Neural cell (in vitro differentiated cells): ENCODE results near the gene SPINT3. TPM values are rescaled to one million over a fixed set of nuclear protein-coding genes. Genes with fewer than 3 reads are reported as not detected.

Experiments
- H2AFZ ChIP-seq: fragments of 200-600, 300-800 bp; sonication (generic), shearing (Covaris generic); 2 replicates; pipeline ENCODE4 v1.6.0; 2014; ENCODE audit warnings: low read depth, mild to moderate bottlenecking, antibody characterized with exemption, low read length, moderate library complexity
- H3F3A ChIP-seq: fragments of 200-600 bp; shearing (Covaris generic); 2 replicates; pipeline ENCODE4 v1.6.1; 2016; ENCODE audit warnings: mild to moderate bottlenecking, moderate library complexity, mixed read lengths, antibody characterized with exemption, low read length; ENCODE audit not compliant: insufficient read depth, poor library complexity, severe bottlenecking
- H3K27ac ChIP-seq: fragments of 200-600, 300-800 bp; sonication (generic), shearing (Covaris generic); 2 replicates; pipeline ENCODE4 v1.5.1; 2014; ENCODE audit warnings: mild to moderate bottlenecking, low read length, moderate library complexity
- H3K27me3 ChIP-seq: fragments of 300-800, 200-600 bp; sonication (generic), shearing (Covaris generic); 2 replicates; pipeline ENCODE4 v1.6.0; 2014; ENCODE audit warnings: mild to moderate bottlenecking, low read depth, low read length, moderate library complexity; ENCODE audit not compliant: insufficient read depth
- H3K36me3 ChIP-seq: fragments of 300-800, 200-600 bp; sonication (generic), shearing (Covaris generic); 2 replicates; pipeline ENCODE4 v1.5.1; 2014; ENCODE audit warnings: mild to moderate bottlenecking, antibody characterized with exemption, low read length, moderate library complexity; ENCODE audit not compliant: insufficient read depth
- H3K4me2 ChIP-seq: fragments of 300-800, 200-600 bp; sonication (generic), shearing (Covaris generic); 2 replicates; pipeline ENCODE4 v1.6.0; 2014; ENCODE audit warnings: mild to moderate bottlenecking, low read length
- H3K4me3 ChIP-seq: fragments of 300-800, 200-600 bp; sonication (generic), shearing (Covaris generic); 2 replicates; pipeline ENCODE4 v1.5.1; 2014; ENCODE audit warnings: mild to moderate bottlenecking, low read length, moderate library complexity
- H3K79me2 ChIP-seq: fragments of 200-600 bp; shearing (Covaris generic); replicated peaks from 2 replicates; pipeline ENCODE4 v1.6.0; 2014; ENCODE audit warnings: mild to moderate bottlenecking, low read length, moderate library complexity; ENCODE audit not compliant: insufficient read depth
- H3K9ac ChIP-seq: fragments of 300-800, 200-600 bp; sonication (generic), shearing (Covaris generic); 2 replicates; pipeline ENCODE4 v1.6.1; 2016; ENCODE audit warnings: mild to moderate bottlenecking, low read length, mixed read lengths
- H3K9me2 ChIP-seq: fragments of 200-600 bp; shearing (Covaris generic); 2 replicates; pipeline ENCODE4 v1.6.1; 2016; ENCODE audit warnings: mild to moderate bottlenecking, low read length, mixed read lengths; ENCODE audit not compliant: insufficient read depth
- H3K9me3 ChIP-seq: fragments of 200-600, 300-800 bp; sonication (generic), shearing (Covaris generic); 2 replicates; pipeline ENCODE4 v1.6.1; 2016; ENCODE audit warnings: mild to moderate bottlenecking, mixed run types, low read length, moderate library complexity, mixed read lengths
- H4K20me1 ChIP-seq: fragments of 200-600 bp; shearing (Covaris generic); 2 replicates; pipeline ENCODE4 v1.6.1; 2016; ENCODE audit warnings: mild to moderate bottlenecking, mixed run types; ENCODE audit not compliant: insufficient read depth
- EP300 ChIP-seq: fragments of 450-650 bp; conservative IDR thresholded peaks from 2 replicates; pipeline ENCODE4 v1.6.1; 2014; ENCODE audit warnings: antibody characterized with exemption, mild to moderate bottlenecking, moderate library complexity; ENCODE audit not compliant: poor library complexity, severe bottlenecking
- EZH2 ChIP-seq: fragments of 200-600, 300-800 bp; shearing (Covaris generic), sonication (generic); IDR thresholded peaks from 2 replicates; pipeline ENCODE4 v1.6.1; 2014; ENCODE audit warnings: antibody characterized with exemption, low read length, borderline replicate concordance, mild to moderate bottlenecking; ENCODE audit not compliant: insufficient read depth, poor library complexity, severe bottlenecking
- MXI1 ChIP-seq: fragments of 450-650 bp; conservative IDR thresholded peaks from 2 replicates; pipeline ENCODE4 v1.6.1; 2014; ENCODE audit warnings: antibody characterized with exemption, mild to moderate bottlenecking; ENCODE audit not compliant: poor library complexity, severe bottlenecking
- POLR2AphosphoS5 ChIP-seq: IDR thresholded peaks from 2 replicates; pipeline ENCODE4 v1.6.1; 2012
- RAD21 ChIP-seq: fragments of 450-650 bp; conservative IDR thresholded peaks from 2 replicates; pipeline ENCODE4 v1.6.1; 2014; ENCODE audit warnings: antibody characterized with exemption, mild to moderate bottlenecking, moderate library complexity
- SMC3 ChIP-seq: fragments of 450-650 bp; conservative IDR thresholded peaks from 2 replicates; pipeline ENCODE4 v1.6.1; 2014; ENCODE audit warnings: antibody characterized with exemption, mild to moderate bottlenecking, moderate library complexity; ENCODE audit not compliant: poor library complexity
- TAF1 ChIP-seq: IDR thresholded peaks from 2 replicates; pipeline ENCODE4 v1.6.1; 2012; ENCODE audit warnings: low read depth
- polyA plus RNA-seq: library from polyadenylated mRNA; depleted of rRNA; stranded (reverse); fragments of >200 nt; gene quantifications from 2 replicates; pipeline ENCODE4 v1.2.3, GENCODE V29; 2014
- TF ChIP-seq, protein P1 (sequence below): fragments of 450-650 bp; IDR thresholded peaks from 2 replicates; pipeline ENCODE4 v1.5.1; 2014; ENCODE audit warnings: antibody characterized with exemption, mild to moderate bottlenecking, moderate library complexity; ENCODE audit not compliant: poor library complexity, severe bottlenecking
- TF ChIP-seq, protein P2 (sequence below): IDR thresholded peaks from 2 replicates; pipeline ENCODE4 v1.6.1; 2012; ENCODE audit warnings: borderline replicate concordance

The SPINT3 gene
- polyA plus RNA-seq, 1 donor from 2014 or later: not detected

DNA sequence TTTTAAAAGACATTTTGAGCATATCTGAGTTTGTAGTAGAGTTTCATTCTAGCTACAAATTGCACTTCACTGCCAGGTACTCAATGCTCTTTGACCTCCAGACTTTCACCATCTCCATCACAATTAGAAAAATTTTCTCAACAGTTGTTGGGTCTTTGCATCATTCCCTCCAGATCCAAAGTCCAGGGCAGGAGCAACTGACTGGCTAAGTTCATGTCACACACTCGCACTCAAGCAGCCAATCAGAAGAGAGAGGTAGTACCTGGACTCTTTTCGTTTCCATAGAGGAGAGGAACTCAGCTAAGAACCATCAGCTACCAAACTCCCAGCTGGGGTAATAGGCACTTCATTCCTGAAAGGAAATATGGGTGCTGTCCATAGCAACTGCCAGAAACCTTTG lies 9.0 kb downstream of the SPINT3 start:
- Histone ChIP-seq H3K4me2 (no peak overlapping the region), H3K9me3 (no peaks in the 10 kb centered on the region), H3F3A (no peaks in the 10 kb centered on the region), H3K4me3 (no peak overlapping the region), H3K27ac (no peak overlapping the region), H3K9ac (no peak overlapping the region), H3K79me2 (no peaks in the 10 kb centered on the region), H3K27me3 (no peaks in the 10 kb centered on the region), H3K9me2 (no peaks in the 10 kb centered on the region), H3K36me3 (no peaks in the 10 kb centered on the region), H4K20me1 (no peaks in the 10 kb centered on the region), H2AFZ (no peak overlapping the region)
- TF ChIP-seq EZH2 (no peak), EP300 (no peak), SMC3 (no peak), TAF1 (no peak), POLR2AphosphoS5 (no peak), MXI1 (no peak), RAD21 (no peak)
- TF ChIP-seq, protein P1, sequence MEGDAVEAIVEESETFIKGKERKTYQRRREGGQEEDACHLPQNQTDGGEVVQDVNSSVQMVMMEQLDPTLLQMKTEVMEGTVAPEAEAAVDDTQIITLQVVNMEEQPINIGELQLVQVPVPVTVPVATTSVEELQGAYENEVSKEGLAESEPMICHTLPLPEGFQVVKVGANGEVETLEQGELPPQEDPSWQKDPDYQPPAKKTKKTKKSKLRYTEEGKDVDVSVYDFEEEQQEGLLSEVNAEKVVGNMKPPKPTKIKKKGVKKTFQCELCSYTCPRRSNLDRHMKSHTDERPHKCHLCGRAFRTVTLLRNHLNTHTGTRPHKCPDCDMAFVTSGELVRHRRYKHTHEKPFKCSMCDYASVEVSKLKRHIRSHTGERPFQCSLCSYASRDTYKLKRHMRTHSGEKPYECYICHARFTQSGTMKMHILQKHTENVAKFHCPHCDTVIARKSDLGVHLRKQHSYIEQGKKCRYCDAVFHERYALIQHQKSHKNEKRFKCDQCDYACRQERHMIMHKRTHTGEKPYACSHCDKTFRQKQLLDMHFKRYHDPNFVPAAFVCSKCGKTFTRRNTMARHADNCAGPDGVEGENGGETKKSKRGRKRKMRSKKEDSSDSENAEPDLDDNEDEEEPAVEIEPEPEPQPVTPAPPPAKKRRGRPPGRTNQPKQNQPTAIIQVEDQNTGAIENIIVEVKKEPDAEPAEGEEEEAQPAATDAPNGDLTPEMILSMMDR: no peak
- TF ChIP-seq, protein P2, sequence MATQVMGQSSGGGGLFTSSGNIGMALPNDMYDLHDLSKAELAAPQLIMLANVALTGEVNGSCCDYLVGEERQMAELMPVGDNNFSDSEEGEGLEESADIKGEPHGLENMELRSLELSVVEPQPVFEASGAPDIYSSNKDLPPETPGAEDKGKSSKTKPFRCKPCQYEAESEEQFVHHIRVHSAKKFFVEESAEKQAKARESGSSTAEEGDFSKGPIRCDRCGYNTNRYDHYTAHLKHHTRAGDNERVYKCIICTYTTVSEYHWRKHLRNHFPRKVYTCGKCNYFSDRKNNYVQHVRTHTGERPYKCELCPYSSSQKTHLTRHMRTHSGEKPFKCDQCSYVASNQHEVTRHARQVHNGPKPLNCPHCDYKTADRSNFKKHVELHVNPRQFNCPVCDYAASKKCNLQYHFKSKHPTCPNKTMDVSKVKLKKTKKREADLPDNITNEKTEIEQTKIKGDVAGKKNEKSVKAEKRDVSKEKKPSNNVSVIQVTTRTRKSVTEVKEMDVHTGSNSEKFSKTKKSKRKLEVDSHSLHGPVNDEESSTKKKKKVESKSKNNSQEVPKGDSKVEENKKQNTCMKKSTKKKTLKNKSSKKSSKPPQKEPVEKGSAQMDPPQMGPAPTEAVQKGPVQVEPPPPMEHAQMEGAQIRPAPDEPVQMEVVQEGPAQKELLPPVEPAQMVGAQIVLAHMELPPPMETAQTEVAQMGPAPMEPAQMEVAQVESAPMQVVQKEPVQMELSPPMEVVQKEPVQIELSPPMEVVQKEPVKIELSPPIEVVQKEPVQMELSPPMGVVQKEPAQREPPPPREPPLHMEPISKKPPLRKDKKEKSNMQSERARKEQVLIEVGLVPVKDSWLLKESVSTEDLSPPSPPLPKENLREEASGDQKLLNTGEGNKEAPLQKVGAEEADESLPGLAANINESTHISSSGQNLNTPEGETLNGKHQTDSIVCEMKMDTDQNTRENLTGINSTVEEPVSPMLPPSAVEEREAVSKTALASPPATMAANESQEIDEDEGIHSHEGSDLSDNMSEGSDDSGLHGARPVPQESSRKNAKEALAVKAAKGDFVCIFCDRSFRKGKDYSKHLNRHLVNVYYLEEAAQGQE: no peak

DNA sequence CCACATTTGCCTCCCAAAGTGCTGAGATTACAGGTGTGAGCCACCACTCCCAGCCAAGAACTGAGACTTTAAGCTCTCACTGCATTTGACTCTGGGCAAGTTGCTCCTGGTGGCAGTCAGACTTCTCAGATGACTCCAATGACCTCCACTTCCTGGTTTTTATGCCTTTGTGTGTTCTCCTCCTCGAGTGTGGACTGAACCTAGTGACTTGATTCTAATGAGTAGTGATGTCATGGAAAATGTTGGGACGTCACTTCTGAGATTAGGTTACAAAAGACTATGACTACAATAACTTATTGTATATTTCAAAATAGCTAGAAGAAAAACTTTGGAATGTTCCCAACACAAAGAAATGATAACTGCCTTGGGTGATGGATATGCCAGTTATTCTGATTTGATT lies 12.0 kb downstream of the SPINT3 start:
- Histone ChIP-seq H3K79me2 (no peaks in the 10 kb centered on the region), H3K9ac (no peak overlapping the region), H3K27ac (no peak overlapping the region), H2AFZ (no peak overlapping the region), H3K4me2 (no peak overlapping the region), H4K20me1 (no peaks in the 10 kb centered on the region), H3K4me3 (no peak overlapping the region), H3K27me3 (no peaks in the 10 kb centered on the region), H3K9me3 (no peaks in the 10 kb centered on the region), H3F3A (no peaks in the 10 kb centered on the region), H3K9me2 (no peaks in the 10 kb centered on the region), H3K36me3 (no peaks in the 10 kb centered on the region)
- TF ChIP-seq, protein P2: no peak
